Stimulated activated CD4-positive, alpha-beta T cell treated with anti-CD3 and anti-CD28 coated beads, Interleukin-1b, Interleukin-23, amount 100 ng/mL, for 4 hours (primary cell): Measurements from ENCODE around the gene RPS16.

Experiments
- DNase-seq, 2 donors: peaks; one replicate each; pipeline ENCODE4 v3.0.0-alpha.2; 2020; ENCODE audit warnings: low read depth in 2 of 2

Gene RPS16

DNA sequence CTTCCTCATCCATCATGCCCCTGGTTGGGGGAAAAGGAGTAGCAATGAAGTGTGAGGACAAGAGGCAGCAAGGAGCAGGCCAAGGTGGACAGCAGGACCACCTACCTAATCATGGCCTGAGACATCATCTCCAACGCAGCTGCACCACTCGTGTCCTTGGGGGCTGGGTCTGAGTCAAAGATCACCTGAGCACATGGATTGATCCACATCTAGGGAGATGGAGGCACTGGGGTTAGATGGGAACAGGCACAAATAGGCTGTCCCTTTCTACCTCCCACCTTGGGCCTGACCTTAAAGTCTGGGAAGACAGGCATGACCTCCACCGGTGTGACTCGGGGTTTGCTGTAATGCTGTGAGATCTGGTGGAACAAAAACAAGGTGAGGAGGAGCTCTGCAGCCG lies 47.1 kb downstream of the RPS16 start:
- no peak for DNase-seq

DNA sequence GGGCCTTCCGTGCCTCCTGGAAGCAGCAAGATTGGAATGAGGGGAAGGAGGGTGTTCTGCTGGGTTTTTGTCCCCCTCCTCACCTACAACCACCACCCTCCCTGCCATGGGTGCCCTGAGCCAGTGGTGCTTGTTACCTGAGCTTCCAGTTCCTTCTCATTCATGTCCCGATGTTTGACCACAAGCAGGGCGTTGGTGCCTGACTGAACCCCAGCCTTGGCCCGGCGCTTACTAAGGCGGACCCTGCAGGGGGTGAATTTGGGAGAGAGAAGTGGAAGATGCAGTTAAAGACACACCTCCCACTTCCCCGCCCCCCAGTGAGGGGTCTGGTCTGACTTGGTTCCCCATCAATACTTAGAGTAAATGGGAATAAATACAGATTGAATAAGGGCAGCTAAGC lies 49.2 kb downstream of the RPS16 start:
- DNase-seq = no peak

- DNase-seq = no peak
Observed at GRCh38 chr19:39385629-39386411, 49.9 kb downstream of the RPS16 start.

DNA sequence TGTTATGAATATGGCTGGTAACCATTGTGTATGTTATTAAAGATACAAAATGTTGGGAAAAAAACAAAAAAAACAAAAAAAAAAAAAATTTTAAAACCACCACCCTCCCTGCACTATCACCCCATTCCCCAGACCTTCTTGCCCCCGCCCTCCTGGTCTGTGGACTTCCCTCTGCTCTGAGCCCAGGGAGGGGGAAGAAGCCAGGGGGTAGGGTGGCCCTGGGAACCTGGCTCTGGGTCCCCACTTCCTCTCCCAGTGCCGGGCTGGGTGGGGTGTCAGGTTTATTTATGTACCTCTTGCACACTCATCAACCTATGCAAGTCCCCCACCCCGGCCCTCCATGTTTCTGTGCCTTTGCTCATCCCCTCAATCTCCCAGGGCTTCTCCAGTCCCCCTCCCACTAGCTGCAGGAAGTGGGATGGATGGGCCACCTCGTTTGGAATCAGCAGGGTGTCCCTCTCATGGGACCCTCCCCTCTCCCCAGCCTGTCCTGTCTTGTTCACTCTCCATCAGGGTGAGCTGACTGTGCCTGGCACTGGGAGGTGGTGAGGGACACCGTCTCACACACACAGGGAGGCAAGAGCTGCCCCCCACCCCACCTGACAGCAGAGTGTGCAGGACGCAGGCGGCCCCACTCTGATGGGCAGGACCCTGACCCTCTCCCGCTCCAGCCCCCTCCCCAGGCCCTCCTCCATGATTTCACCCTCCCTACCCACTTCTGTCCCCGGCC lies 50.7 kb downstream of the RPS16 start:
- no peak for DNase-seq
